ENCODE data around the gene PITPNM2. TPM values are rescaled to one million over a fixed set of nuclear protein-coding genes. Genes with fewer than 3 reads are reported as not detected.
"Not testable (repeated sequence)": the region's sequence is repeated elsewhere in the genome, so short reads cannot be mapped to it uniquely, and the experiment has no call there.

PITPNM2 gene
- polyA plus RNA-seq, 3 donors = 2.9 to 9.2 (median 7.9) TPM

DNA sequence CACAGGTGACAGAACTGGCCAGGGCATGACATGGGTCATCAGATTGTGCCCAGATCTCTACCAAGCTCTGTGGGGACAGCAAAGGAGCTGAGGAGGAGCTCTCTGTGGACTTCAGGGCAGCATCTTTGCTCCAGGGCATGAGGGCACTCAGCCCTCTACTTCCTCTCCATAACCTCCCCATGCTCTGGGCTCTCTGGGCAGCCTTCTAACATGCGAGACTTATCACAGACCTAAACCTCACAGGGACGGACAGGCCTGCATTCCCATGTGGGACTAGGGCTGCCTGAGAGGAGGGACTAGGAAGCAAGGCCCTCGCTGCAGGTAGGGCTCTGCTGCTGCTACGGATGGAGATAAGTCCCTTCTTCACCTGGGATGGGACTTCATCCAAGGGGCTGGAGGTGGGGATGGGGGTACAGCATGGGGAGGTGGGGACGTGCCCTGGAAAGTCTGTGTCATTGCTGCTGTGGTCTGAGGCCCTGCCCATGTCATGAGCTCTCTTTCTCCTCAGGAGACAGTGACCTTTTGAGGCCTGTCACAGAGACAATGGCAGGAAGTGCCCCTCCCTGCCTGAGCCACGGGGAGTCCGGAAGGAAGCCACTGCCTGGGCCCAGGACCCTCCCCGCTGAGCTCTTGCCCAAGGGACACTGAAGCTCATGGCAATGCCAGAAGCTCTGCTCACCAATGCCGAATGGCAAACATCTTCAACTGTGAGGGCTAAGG is 44.1 kb downstream of the PITPNM2 start:
- WGBS, 3 donors = 44 to 77% (median 45%) methylated on average over 9 of the region's 9 CpGs

DNA sequence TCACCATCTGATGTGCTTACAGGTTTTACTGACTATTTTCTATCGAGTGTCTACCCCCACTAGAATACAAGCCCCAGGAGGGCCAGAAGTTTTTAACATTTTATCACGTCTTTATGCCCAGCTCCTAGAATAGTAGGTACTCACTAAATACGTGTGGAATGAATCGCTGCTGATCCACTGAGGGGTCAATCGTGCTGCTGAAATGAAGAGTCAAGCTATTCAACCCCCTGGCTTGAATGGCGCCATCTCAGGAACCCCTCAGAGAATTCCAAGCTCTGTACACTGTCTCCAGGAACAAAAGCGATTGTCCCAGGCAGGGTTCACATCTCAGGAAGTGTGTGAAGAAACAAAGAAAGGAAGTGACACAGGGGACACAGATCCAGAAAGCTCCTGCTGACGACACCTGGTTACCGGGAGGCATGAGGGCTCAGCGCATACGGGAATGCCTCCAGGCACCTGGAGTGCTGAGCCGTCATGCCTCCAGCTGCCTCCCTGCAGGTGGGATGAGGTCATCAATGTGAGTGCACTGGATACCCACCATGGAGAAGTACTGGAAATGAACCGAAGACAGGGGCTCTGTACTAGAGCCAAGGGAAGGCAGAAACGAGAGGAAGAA is 45.6 kb downstream of the PITPNM2 start:
- 63 to 84% (median 69%) methylated on average over 14 of the region's 14 CpGs for WGBS, 3 donors
- no peak overlapping the region for H3K27ac ChIP-seq (ENCODE audit: low read depth, low read length)

More for the DNA sequence above, 44.1 kb downstream of the PITPNM2 start:
- no peak overlapping the region for H3K27ac ChIP-seq (ENCODE audit: low read depth, low read length)

DNA sequence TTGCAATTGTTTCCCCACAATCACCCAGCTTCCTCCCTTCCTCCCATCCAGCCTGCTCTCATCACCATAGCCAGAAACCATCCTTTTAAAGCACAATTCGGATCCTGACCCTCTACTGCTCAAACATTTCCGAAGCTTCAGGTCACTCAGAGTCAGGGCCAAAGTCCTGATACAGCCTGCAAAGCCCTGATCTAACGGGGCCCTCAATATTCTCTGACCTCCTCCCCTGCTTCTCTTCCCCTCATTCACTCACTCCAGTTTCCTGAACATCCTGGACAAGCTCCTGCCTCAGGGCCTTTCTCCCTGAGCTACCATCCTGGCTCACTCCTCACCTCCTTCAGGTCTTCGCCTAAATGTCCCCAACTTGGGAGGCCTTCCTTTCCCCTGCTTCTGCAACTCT is 46.1 kb downstream of the PITPNM2 start:
- H3K27ac ChIP-seq (ENCODE audit: low read depth, low read length) = no peak overlapping the region
- WGBS, 3 donors = 82 to 87% (median 85%) methylated on average over 4 of the region's 4 CpGs

DNA sequence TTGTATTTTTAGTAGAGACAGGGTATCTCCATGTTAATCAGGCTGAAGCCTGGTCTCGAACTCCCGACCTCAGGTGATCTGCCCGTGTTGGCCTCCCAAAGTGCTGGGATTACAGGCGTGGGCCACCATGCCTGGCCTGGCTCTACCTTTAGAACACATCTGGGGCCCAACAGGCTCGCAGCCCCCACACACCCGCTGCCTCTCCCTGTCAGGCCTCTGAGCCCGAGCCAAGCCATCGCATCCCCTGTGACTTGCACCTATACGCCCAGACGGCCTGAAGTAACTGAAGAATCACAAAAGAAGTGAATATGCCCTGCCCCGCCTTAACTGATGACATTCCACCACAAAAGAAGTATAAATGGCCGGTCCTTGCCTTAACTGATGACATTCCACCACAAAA is 46.8 kb downstream of the PITPNM2 start:
- WGBS, 3 donors = 92 to 94% (median 92%) methylated on average over 12 of the region's 12 CpGs
- not testable (repeated sequence) for H3K27ac ChIP-seq (ENCODE audit: low read depth, low read length)

DNA sequence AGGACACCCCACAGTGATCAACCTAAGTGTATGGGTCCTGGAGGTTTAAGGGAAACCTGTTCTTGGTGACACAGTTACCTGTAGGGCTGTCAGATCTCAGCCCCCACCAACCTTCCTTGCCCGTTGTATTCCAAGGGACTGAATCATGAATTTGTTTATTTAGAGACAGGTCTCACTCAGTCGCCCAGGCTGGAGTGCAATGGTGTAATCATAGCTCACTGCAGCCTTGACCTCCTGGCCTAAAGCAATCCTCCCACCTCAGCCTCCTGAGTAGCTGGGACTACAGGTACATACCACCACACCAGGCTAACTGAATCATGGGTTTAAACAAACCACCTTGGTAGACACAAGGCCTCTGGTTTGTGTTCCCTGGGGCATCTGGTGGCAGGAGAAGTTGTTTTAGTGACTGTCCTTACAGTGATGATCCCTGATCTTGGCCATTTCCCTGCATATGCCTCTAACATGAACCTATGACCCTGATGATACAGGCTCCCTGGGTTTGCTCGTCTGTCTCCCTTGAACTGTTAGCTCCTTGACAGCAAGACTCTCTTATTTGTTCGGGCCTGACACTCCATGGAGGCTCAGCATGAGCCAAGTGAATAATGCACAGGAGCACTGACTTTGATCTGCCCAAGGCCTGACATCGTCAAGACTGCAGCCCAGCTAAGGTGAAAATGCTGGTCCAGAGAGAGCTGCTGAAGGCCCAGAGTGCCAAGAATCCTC is 47.9 kb downstream of the PITPNM2 start:
- 88 to 93% (median 91%) methylated on average over 5 of the region's 5 CpGs for WGBS, 3 donors
- no peak overlapping the region for H3K27ac ChIP-seq (ENCODE audit: low read depth, low read length)

DNA sequence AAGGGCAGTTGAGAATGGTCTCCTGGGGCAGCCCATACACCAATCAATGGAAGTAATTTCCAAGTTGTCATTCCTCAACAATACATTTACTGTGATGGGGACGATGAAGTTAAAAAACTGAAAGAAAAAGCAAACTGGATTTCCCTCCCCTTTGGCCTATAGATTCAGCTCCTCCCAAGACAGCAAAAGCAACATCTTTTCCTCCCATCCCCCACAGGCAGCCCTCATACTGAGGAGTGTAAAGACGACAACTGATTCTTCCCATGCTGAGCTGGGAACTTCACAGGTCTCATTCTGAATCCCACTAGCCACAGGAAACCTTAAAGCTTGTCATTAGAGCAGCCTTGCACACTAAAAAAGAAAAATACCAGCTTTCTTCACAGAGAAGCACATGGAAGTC is 48.5 kb downstream of the PITPNM2 start:
- H3K27ac ChIP-seq (ENCODE audit: low read depth, low read length) = no peak overlapping the region
- 64 to 83% (median 71%) methylated on average over 2 of the region's 2 CpGs for WGBS, 3 donors

DNA sequence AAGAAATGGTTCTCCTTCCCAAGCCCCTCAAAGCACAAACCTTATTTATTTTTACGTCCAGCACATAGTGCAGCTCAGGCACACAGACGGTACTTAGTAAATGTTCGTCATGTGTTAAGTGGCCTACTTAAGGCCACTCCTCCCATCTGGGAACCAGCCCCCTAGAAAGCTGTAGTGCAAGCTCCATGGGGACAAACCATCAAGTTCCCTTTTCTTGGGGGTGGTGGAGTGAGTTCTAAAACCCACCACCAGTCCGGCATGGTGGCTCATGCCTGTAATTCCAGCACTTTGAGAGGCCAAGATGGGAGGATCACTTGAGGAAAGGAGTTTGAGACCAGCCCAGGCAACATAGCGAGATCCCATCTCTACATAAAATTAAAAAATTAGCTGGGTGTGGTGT is 49.4 kb downstream of the PITPNM2 start:
- H3K27ac ChIP-seq (ENCODE audit: low read depth, low read length) = no peak overlapping the region
- WGBS, 3 donors = 87 to 90% (median 89%) methylated on average over 5 of the region's 5 CpGs

Other genes starting within 250 kb of the PITPNM2 start
- 1 to 10 TPM; 1.5 to 3.3 (median 1.8) TPM for gene ABCB9, start 184.6 kb downstream of the PITPNM2 start, polyA plus RNA-seq
- 10 to 100 TPM in 2 of 3 donors, 1 to 10 TPM in 1; 9.4 to 14.3 (median 11.5) TPM for gene OGFOD2, start 175.8 kb downstream of the PITPNM2 start, polyA plus RNA-seq
- gene ARL6IP4, start 170.4 kb downstream of the PITPNM2 start, polyA plus RNA-seq = 100 to 1,000 TPM; 208 to 315 (median 273) TPM
- 1 to 10 TPM; 3.8 to 6.3 (median 4.6) TPM for gene MPHOSPH9, start 82.1 kb upstream of the PITPNM2 start, polyA plus RNA-seq
- 10 to 100 TPM in 1 of 3 donors, 1 to 10 TPM in 2; 3.5 to 11.4 (median 3.5) TPM for gene MTRFR, start 82.3 kb upstream of the PITPNM2 start, polyA plus RNA-seq
- gene CDK2AP1, start 120.8 kb upstream of the PITPNM2 start, polyA plus RNA-seq = 100 to 1,000 TPM in 1 of 3 donors, 10 to 100 TPM in 2; 22.1 to 298 (median 78.7) TPM
- gene SBNO1, start 213.8 kb upstream of the PITPNM2 start, polyA plus RNA-seq = 1 to 10 TPM; 2.9 to 5.2 (median 4.9) TPM
- gene KMT5A, start 233.0 kb upstream of the PITPNM2 start, polyA plus RNA-seq = 10 to 100 TPM; 15.0 to 20.8 (median 15.2) TPM

Data from adipose tissue (tissue), 3 donors.